HEK293 (cell line): Measurements from ENCODE around the gene CHST15.
A peak's percentile ranks its signal among the peaks of the same experiment; 100 is the strongest.

Source experiments
- CTCF ChIA-PET: fragments of 350-600 bp; formaldehyde crosslinking; extraction: SDS; loops from one replicate; lab custom pipeline; 2021; ENCODE audit warnings: antibody characterized with exemption; lab: Yijun Ruan, JAX
- POLR2A ChIA-PET: fragments of 300-600 bp; formaldehyde crosslinking; extraction: SDS; loops from one replicate; lab custom pipeline; 2020; ENCODE audit warnings: antibody characterized with exemption, inconsistent platforms; lab: Yijun Ruan, JAX
- H3K27ac ChIP-seq: fragments of 200-500 bp; sonication (Bioruptor generic); 2 replicates; pipeline ENCODE4 v1.5.1; 2014; ENCODE audit warnings: low read depth, low read length, control low read depth, inconsistent platforms; ENCODE audit errors: extremely low read depth
- H3K36me3 ChIP-seq, 2 experiments: fragments of 200-500 bp in 1 of 2; sonication (Bioruptor generic) in 1 of 2; 1 replicate in 1 of 2; 2 replicates in 1 of 2; pipeline ENCODE4 v1.5.1; 2014 to 2017; ENCODE audit warnings: inconsistent platforms in 2 of 2, low read length in 2 of 2; ENCODE audit not compliant: control insufficient read depth in 2 of 2, insufficient read depth in 1 of 2
- H3K4me1 ChIP-seq: fragments of 200-500 bp; sonication (Bioruptor generic); 2 replicates; pipeline ENCODE4 v1.5.1; 2014; ENCODE audit warnings: mild to moderate bottlenecking, low read length, inconsistent platforms; ENCODE audit not compliant: control insufficient read depth, insufficient read depth
- H3K4me3 ChIP-seq: 2 replicates; pipeline ENCODE4 v1.5.1; 2011; ENCODE audit warnings: low read depth, mild to moderate bottlenecking, control low read depth, low read length, moderate library complexity
- H3K9me3 ChIP-seq: fragments of 200-500 bp; sonication (Bioruptor generic); 2 replicates; pipeline ENCODE4 v1.5.1; 2014; ENCODE audit warnings: low read depth, low read length, inconsistent platforms; ENCODE audit not compliant: control insufficient read depth, insufficient read depth
- EGR2 ChIP-seq: fragments of 450-650 bp; formaldehyde crosslinking; IDR thresholded peaks from 2 replicates; pipeline ENCODE4 v1.5.1; 2016; ENCODE audit warnings: low read depth, missing biosample characterization, missing genetic modification characterization
- GLIS1 ChIP-seq: fragments of 450-650 bp; formaldehyde crosslinking; IDR thresholded peaks from 2 replicates; pipeline ENCODE4 v1.5.1; 2016; ENCODE audit warnings: missing biosample characterization, missing genetic modification characterization
- GLIS2 ChIP-seq: fragments of 450-650 bp; formaldehyde crosslinking; IDR thresholded peaks from 2 replicates; pipeline ENCODE4 v1.5.1; 2016; ENCODE audit warnings: missing biosample characterization, missing genetic modification characterization
- MYNN ChIP-seq: fragments of 450-650 bp; formaldehyde crosslinking; IDR thresholded peaks from 2 replicates; pipeline ENCODE4 v1.5.1; 2016; ENCODE audit warnings: missing biosample characterization, missing genetic modification characterization, borderline replicate concordance
- OSR2 ChIP-seq: fragments of 450-650 bp; formaldehyde crosslinking; IDR thresholded peaks from 2 replicates; pipeline ENCODE4 v1.5.1; 2016; ENCODE audit warnings: missing biosample characterization, missing genetic modification characterization
- SP3 ChIP-seq: fragments of 450-650 bp; formaldehyde crosslinking; IDR thresholded peaks from 2 replicates; pipeline ENCODE4 v1.5.1; 2016; ENCODE audit warnings: missing biosample characterization, missing genetic modification characterization
- SP7 ChIP-seq: fragments of 450-650 bp; formaldehyde crosslinking; IDR thresholded peaks from 2 replicates; pipeline ENCODE4 v1.5.1; 2016; ENCODE audit warnings: missing biosample characterization, missing genetic modification characterization
- WT1 ChIP-seq: fragments of 450-650 bp; formaldehyde crosslinking; IDR thresholded peaks from 2 replicates; pipeline ENCODE4 v1.5.1; 2016; ENCODE audit warnings: missing biosample characterization, missing genetic modification characterization
- ZBTB48 ChIP-seq: fragments of 450-650 bp; formaldehyde crosslinking; IDR thresholded peaks from 2 replicates; pipeline ENCODE4 v1.5.1; 2016; ENCODE audit warnings: missing biosample characterization, missing genetic modification characterization
- ZFHX2 ChIP-seq: fragments of 450-650 bp; formaldehyde crosslinking; conservative IDR thresholded peaks from 2 replicates; pipeline ENCODE4 v1.5.1; 2016; ENCODE audit warnings: missing biosample characterization, missing genetic modification characterization
- ZFP37 ChIP-seq: fragments of 450-650 bp; formaldehyde crosslinking; IDR thresholded peaks from 2 replicates; pipeline ENCODE4 v1.5.1; 2016; ENCODE audit warnings: missing biosample characterization, missing genetic modification characterization
- ZIC2 ChIP-seq: fragments of 450-650 bp; formaldehyde crosslinking; IDR thresholded peaks from 2 replicates; pipeline ENCODE4 v1.5.1; 2016; ENCODE audit warnings: missing biosample characterization, missing genetic modification characterization
- ZNF18 ChIP-seq: fragments of 450-650 bp; formaldehyde crosslinking; IDR thresholded peaks from 2 replicates; pipeline ENCODE4 v1.5.1; 2016; ENCODE audit warnings: missing biosample characterization, missing genetic modification characterization
- ZNF19 ChIP-seq: fragments of 450-650 bp; formaldehyde crosslinking; IDR thresholded peaks from 2 replicates; pipeline ENCODE4; 2016; ENCODE audit warnings: missing biosample characterization, missing genetic modification characterization, low read depth
- ZNF2 ChIP-seq: fragments of 450-650 bp; formaldehyde crosslinking; IDR thresholded peaks from 2 replicates; pipeline ENCODE4 v1.5.1; 2016; ENCODE audit warnings: missing biosample characterization, missing genetic modification characterization
- ZNF223 ChIP-seq: fragments of 450-650 bp; formaldehyde crosslinking; IDR thresholded peaks from 2 replicates; pipeline ENCODE4 v1.5.1; 2016; ENCODE audit warnings: missing biosample characterization, missing genetic modification characterization
- ZNF24 ChIP-seq: fragments of 450-650 bp; formaldehyde crosslinking; IDR thresholded peaks from 2 replicates; pipeline ENCODE4 v1.5.1; 2016; ENCODE audit warnings: missing biosample characterization, missing genetic modification characterization
- ZNF292 ChIP-seq: fragments of 450-650 bp; formaldehyde crosslinking; IDR thresholded peaks from 2 replicates; pipeline ENCODE4 v1.5.1; 2016; ENCODE audit warnings: low read depth, missing biosample characterization, missing genetic modification characterization, borderline replicate concordance
- ZNF354C ChIP-seq: fragments of 450-650 bp; formaldehyde crosslinking; IDR thresholded peaks from 2 replicates; pipeline ENCODE4 v1.5.1; 2016; ENCODE audit warnings: missing biosample characterization, missing genetic modification characterization, low read depth, borderline replicate concordance
- ZNF391 ChIP-seq: fragments of 450-650 bp; formaldehyde crosslinking; IDR thresholded peaks from 2 replicates; pipeline ENCODE4 v1.5.1; 2016; ENCODE audit warnings: low read depth, missing biosample characterization, missing genetic modification characterization, borderline replicate concordance
- ZNF423 ChIP-seq: fragments of 450-650 bp; formaldehyde crosslinking; IDR thresholded peaks from 2 replicates; pipeline ENCODE4 v1.5.1; 2016; ENCODE audit warnings: missing biosample characterization, missing genetic modification characterization
- ZNF529 ChIP-seq: fragments of 450-650 bp; formaldehyde crosslinking; IDR thresholded peaks from 2 replicates; pipeline ENCODE4 v1.5.1; 2017; ENCODE audit warnings: missing genetic modification characterization, missing biosample characterization; ENCODE audit not compliant: insufficient replicate concordance
- ZNF558 ChIP-seq: fragments of 450-650 bp; formaldehyde crosslinking; IDR thresholded peaks from 2 replicates; pipeline ENCODE4 v1.5.1; 2016; ENCODE audit warnings: missing biosample characterization, missing genetic modification characterization
- ZNF571 ChIP-seq: fragments of 450-650 bp; formaldehyde crosslinking; IDR thresholded peaks from 2 replicates; pipeline ENCODE4 v1.5.0; 2017; ENCODE audit warnings: missing biosample characterization, missing genetic modification characterization
- ZNF610 ChIP-seq: fragments of 450-650 bp; formaldehyde crosslinking; IDR thresholded peaks from 2 replicates; pipeline ENCODE4 v1.5.1; 2016; ENCODE audit warnings: missing biosample characterization, missing genetic modification characterization, borderline replicate concordance
- ZNF621 ChIP-seq: fragments of 450-650 bp; formaldehyde crosslinking; IDR thresholded peaks from 2 replicates; pipeline ENCODE4 v1.5.1; 2017; ENCODE audit warnings: missing biosample characterization, missing genetic modification characterization
- ZNF707 ChIP-seq: fragments of 450-650 bp; formaldehyde crosslinking; IDR thresholded peaks from 2 replicates; pipeline ENCODE4 v1.5.1; 2016; ENCODE audit warnings: missing biosample characterization, missing genetic modification characterization
- ZNF747 ChIP-seq: fragments of 450-650 bp; formaldehyde crosslinking; IDR thresholded peaks from 2 replicates; pipeline ENCODE4 v1.5.1; 2016; ENCODE audit warnings: missing biosample characterization, missing genetic modification characterization
- ZNF776 ChIP-seq: fragments of 450-650 bp; formaldehyde crosslinking; IDR thresholded peaks from 2 replicates; pipeline ENCODE4 v1.5.0; 2017; ENCODE audit warnings: missing biosample characterization, missing genetic modification characterization, borderline replicate concordance
- ZNF785 ChIP-seq: fragments of 450-650 bp; formaldehyde crosslinking; IDR thresholded peaks from 2 replicates; pipeline ENCODE4 v1.5.1; 2016; ENCODE audit warnings: missing biosample characterization, missing genetic modification characterization
- ZSCAN5A ChIP-seq: fragments of 450-650 bp; formaldehyde crosslinking; IDR thresholded peaks from 2 replicates; pipeline ENCODE4 v1.5.1; 2016; ENCODE audit warnings: missing biosample characterization, missing genetic modification characterization
- ZXDB ChIP-seq: fragments of 450-650 bp; formaldehyde crosslinking; IDR thresholded peaks from 2 replicates; pipeline ENCODE4 v1.5.1; 2016; ENCODE audit warnings: missing biosample characterization, missing genetic modification characterization

The CHST15 gene

GRCh38 chr10:124092250-124092859 lies 1.0 kb downstream of the CHST15 start (continued):
- TF ChIP-seq ZSCAN5A (no peak), ZNF747 (tag by site-specific recombination) (no peak), ZFHX2 (peak; percentile 56), ZNF776 (tag by site-specific recombination) (no peak), ZFP37 (tag by site-specific recombination) (0 out of 2 replicates have a peak, but pooled peaks have one; percentile 49), ZNF571 (no peak), MYNN (tag by site-specific recombination) (0 out of 2 replicates have a peak, but pooled peaks have one; percentile 28), ZNF558 (tag by site-specific recombination) (no peak), ZNF223 (no peak), ZNF24 (tag by site-specific recombination) (no peak), ZNF18 (tag by site-specific recombination) (peak; percentile 95), ZNF785 (tag by site-specific recombination) (no peak), SP7 (tag by site-specific recombination) (peak; percentile 48), ZBTB48 (peak; percentile 62; the same call in 1 of the 2 replicates)
- TF ChIP-seq, all 188 proteins: peak for 27

- Histone ChIP-seq H3K27ac (no peak overlapping the region; the same call in 1 of the 2 replicates), H3K4me1 (peaks cover 13% of the 10 kb centered on the region), H3K36me3 (no peaks in the 10 kb centered on the region), H3K9me3 (no peaks in the 10 kb centered on the region), H3K4me3 (peak overlapping the region; percentile 66)
- POLR2A ChIA-PET: interaction anchor here (0.7 to 2.4 kb wide), 5 partner anchors 14 to 294 kb away, joined by 3 to 8 read pairs (median 3); no protein-coding TSS in a partner anchor
- CTCF ChIA-PET: interaction anchor here (0.6 to 2.7 kb wide), 5 partner anchors 16 to 261 kb away, joined by 3 to 17 read pairs (median 3); no protein-coding TSS in a partner anchor
- TF ChIP-seq ZNF707 (tag by site-specific recombination): no peak
- TF ChIP-seq OSR2 (tag by site-specific recombination): no peak
- peak; percentile 36; the same call in 1 of the 2 replicates for TF ChIP-seq EGR2 (tag by site-specific recombination)
- TF ChIP-seq MYNN (tag by site-specific recombination): no peak
- TF ChIP-seq GLIS1 (tag by site-specific recombination): peak; percentile 62
- no peak for TF ChIP-seq SP3
- TF ChIP-seq GLIS2: peak; percentile 12
- TF ChIP-seq ZXDB (tag by site-specific recombination): no peak
- TF ChIP-seq ZNF292 (tag by site-specific recombination): no peak
- no peak for TF ChIP-seq ZNF621 (tag by site-specific recombination)
- TF ChIP-seq ZNF2 (tag by site-specific recombination): no peak
- TF ChIP-seq WT1: no peak
- TF ChIP-seq ZNF19 (tag by site-specific recombination): no peak
- TF ChIP-seq ZNF610 (tag by site-specific recombination): no peak
- peak; percentile 38; the same call in 1 of the 2 replicates for TF ChIP-seq ZIC2 (tag by site-specific recombination)
- peak; percentile 69 for TF ChIP-seq ZNF423 (tag by site-specific recombination)
- TF ChIP-seq ZNF354C (tag by site-specific recombination): no peak
- no peak for TF ChIP-seq ZNF391 (tag by site-specific recombination)
- TF ChIP-seq ZNF529 (tag by site-specific recombination): peak; percentile 77
- TF ChIP-seq, all 188 proteins: peak for 6
These were observed 1.6 kb downstream of the CHST15 start for GRCh38 chr10:124091646-124092249.
